HG02588 (cell line): ENCODE data around the gene PLEKHG4B.
"Not testable (repeated sequence)": the region's sequence is repeated elsewhere in the genome, so short reads cannot be mapped to it uniquely, and the experiment has no call there.

Source experiments
- ATAC-seq: cut with Tn5 transposase; IDR thresholded peaks from one replicate; pipeline ENCODE4 v1.9.1; 2021; ENCODE audit warnings: mild to moderate bottlenecking, moderate library complexity; ENCODE audit not compliant: unreplicated experiment

PLEKHG4B gene, protein sequence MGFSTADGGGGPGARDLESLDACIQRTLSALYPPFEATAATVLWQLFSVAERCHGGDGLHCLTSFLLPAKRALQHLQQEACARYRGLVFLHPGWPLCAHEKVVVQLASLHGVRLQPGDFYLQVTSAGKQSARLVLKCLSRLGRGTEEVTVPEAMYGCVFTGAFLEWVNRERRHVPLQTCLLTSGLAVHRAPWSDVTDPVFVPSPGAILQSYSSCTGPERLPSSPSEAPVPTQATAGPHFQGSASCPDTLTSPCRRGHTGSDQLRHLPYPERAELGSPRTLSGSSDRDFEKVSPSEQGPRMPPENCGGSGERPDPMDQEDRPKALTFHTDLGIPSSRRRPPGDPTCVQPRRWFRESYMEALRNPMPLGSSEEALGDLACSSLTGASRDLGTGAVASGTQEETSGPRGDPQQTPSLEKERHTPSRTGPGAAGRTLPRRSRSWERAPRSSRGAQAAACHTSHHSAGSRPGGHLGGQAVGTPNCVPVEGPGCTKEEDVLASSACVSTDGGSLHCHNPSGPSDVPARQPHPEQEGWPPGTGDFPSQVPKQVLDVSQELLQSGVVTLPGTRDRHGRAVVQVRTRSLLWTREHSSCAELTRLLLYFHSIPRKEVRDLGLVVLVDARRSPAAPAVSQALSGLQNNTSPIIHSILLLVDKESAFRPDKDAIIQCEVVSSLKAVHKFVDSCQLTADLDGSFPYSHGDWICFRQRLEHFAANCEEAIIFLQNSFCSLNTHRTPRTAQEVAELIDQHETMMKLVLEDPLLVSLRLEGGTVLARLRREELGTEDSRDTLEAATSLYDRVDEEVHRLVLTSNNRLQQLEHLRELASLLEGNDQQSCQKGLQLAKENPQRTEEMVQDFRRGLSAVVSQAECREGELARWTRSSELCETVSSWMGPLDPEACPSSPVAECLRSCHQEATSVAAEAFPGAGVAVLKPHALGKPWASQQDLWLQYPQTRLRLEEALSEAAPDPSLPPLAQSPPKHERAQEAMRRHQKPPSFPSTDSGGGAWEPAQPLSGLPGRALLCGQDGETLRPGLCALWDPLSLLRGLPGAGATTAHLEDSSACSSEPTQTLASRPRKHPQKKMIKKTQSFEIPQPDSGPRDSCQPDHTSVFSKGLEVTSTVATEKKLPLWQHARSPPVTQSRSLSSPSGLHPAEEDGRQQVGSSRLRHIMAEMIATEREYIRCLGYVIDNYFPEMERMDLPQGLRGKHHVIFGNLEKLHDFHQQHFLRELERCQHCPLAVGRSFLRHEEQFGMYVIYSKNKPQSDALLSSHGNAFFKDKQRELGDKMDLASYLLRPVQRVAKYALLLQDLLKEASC (N-terminal part only)

DNA sequence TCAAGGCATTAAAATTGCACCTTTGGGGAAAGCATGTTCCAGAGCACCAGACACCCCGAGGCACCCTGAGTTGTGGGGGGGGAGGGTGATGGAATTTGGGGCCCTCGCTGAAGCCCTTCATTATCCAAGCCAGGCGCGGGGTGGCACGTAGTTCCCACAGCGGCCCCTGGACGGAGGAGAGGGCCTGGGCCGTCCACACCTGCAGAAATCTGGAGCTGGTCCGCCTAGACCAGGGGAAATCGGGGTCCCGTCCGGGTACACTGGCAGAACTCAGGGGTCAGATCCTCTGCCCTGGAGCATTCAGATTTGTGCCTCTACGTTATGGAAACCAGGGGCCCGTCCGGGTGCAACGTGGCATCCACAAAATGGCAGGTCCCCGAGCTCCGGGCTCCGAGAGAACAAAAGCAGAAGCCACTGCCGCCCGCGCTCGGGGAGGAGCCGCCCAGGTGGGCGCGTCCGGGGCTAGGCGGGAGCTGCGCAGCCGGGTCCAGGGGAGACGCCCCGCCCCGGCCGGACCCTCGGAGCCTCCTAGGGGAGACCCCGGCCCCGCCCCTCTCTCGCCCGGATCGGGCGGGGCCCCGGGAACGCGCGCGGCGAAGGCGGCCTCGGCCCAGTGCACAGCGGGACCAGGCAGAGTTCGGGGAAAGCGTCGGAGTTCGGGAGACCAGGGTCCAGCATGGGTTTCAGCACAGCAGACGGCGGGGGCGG is at the start of gene PLEKHG4B:
Gene PLEKHG4B, plus strand, starts transcription at position 613 of the 708 bp plus-strand sequence. Its CDS starts 64 bp downstream, at position 677.
- no peak for ATAC-seq

DNA sequence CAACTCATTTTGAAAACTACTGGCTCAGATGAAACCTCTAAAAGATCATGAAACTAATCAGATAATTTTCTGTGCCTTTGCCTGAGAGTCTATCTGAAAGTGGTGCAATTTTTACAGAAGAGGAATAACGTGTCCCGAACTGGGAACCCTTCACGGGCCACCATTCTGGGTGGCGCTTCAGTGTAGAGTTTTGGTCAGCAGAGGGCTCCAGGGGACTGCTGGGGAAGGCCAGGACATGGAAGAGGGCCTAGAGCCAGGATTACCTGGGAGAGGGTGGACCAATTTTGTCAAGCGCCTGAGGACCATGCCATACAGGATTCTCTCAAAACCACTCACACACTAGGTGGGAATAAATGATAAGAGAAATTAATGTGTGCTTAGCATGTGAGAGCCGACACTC is 49.7 kb upstream of the PLEKHG4B start:
- ATAC-seq = no peak

DNA sequence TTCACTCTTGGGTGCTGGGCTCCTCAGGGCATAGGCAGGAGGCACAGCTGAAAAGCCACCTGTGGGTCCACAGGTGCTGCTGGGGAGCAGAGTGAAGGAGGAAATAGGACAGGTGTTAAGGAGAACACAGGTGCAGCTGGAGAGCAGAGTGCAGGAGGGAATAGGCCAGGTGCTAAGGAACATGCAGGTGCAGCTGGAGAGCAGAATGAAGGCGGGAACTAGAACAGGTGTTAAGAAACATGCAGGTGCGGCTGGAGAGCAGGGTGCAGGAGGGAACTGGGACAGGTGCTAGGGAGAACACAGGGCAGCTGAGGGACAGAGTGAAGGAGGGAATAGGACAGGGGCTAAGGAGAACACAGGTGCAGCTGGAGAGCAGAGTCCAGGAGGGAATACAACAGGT is 43.8 kb upstream of the PLEKHG4B start:
- ATAC-seq = no peak

DNA sequence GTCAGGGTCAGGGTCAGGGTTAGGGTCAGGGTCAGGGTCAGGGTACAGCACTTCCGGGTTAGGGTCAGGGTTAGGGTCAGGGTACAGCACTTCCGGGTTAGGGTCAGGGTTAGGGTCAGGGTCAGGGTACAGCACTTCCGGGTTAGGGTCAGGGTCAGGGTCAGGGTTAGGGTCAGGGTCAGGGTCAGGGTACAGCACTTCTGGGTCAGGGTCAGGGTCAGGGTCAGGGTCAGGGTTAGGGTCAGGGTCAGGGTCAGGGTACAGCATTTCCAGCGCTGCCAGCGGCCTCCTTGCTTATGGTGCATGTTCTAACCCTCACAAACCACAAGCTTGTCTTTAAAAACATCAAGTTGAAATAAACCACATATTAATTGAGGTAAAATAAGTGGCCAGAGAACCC is 42.4 kb upstream of the PLEKHG4B start:
- not testable (repeated sequence) for ATAC-seq

DNA sequence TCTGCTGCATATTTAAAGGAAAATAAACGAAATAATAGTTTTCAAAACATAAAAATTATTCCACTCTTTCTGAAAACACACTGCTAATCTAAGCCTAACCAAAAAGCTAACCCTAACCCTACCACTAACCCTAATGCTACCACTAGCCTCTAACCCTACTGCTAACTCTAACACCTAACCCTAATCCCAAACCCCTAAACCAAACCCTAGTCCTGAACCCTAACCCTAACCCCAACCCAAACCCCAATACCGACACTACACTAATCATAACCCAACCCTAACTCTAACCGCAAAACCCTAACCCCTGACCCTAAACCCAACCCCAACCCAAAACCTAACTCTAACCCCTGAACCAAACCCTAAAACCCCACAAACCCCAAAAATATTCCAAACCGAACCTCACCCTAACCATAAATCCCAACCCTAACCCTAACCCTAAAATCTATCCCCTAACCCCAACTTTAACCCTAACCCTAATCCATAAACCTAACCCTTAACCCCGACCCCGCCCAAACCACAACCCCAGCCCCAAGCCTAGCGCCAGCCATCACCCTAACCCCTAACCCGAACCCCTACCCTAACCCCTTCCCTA is 41.9 kb upstream of the PLEKHG4B start:
- no peak for ATAC-seq

DNA sequence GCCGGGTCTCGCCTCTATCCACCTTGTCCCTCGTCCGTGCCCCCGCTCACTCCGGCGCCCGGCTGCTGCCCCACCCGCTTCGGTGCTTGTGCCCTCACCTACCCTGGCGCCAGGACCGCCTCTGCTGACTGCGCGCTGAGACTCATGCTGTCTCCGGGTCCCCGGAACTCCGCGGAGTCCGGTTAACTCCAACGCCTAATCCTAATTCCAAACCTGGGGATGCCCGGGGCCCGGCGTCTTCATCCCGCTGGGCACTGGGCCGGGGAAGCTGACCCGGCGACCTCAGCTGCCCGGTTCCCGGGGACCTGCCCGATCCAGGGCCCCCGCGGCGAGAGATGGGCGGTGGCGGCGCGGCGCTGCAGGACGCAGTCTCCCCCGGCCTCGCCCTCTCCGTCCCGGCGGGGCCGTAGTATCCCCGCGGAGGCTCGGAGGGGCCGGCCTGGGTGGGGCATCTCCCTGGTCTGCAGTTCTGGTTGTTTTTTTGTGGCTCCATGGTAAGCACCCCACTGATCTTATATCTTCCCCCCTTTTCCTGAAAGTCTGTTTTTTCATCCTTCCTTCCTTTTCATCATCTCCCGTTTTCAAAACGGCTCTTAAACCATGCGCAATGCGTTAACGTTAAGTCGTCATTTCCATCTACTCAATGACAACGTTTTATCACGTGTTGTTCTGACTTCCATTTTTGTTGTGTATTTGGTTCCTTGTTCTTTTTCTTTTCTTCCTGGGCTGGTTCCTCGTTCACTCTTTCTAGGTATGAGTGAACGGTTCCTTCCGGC is 41.1 kb upstream of the PLEKHG4B start:
- ATAC-seq = no peak

DNA sequence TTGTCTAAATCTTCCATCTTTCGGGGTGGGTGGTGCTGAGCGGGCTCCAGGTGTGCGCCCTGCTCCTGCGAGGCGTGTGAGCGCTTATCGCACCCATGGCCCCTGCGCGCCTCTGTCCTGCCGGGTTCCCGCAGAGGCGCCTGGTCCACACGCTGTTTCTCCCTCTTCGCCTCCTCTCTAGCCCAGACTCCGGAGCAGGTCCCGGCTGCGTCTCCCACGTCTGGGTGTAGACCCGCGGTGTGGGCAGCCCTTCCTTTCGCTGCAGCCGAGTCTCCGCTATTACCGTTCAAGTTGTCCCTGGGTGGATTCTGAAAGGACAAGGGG is 40.5 kb upstream of the PLEKHG4B start:
- ATAC-seq = no peak

DNA sequence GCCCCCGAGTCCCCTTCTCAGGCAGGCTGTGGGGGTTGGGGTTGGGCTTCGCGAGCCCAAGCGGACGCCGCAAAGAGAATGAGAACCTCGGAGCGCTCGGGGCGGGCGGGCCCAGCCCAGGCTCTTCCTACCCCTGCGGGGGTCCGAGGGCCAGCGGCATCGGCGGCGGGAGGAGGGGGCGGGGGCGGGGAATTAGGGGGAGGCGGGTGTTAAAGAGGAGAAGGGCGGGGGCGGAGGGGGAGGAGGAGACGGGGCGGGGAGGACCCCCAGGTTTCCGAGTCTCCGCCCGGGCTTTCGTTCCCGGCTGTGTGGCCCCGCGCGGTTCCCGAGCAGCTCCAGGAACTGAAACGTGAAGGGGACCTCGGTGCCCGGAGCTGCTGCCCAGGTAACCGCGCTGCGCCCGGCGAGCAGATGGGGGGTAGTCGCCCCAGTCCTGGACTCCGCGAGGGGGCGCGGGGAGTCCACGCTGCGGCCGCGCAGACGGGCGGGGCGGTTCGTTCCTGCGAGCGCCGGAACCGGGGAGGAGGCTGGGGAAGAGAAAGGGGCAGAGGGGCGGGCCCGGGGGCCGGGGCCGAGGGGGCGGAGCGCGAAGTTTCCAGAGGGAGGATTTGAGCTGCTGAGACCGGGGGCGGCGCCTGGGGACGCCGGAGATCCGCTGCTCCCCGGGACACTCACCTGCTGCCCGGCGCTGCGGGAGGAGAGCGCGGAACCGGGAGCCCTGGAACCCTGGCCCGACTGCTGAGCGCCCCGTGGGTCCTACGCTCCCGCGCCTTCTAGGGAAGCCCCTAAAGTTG is 38.4 kb upstream of the PLEKHG4B start:
- ATAC-seq = no peak

DNA sequence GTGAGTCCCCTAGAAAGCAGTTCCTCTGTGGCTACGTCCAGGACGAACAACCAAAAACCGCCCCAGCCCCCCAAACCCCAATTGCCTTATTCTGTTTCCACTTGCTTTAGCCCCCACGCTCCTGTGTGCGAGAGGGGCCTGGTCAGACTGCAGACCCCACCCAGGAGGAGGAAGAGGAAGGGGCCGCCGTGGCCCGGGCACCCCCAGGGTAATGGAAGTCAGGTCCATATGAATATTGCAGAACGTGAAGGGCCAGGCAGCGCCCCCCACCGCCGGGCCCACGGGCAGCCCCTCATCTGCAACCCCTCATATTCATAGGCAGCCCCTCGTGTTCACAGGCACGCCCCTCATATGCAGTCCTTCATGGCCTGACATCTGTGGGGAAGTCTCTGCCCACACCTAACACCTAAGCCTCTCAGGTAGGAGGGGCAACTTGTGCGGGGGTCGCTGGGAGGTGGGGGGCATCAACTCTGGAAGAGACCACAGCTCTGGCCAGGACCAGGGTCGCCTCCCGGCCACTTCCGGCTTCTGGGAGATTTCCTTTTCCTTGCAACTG is 37.7 kb upstream of the PLEKHG4B start:
- ATAC-seq = no peak

DNA sequence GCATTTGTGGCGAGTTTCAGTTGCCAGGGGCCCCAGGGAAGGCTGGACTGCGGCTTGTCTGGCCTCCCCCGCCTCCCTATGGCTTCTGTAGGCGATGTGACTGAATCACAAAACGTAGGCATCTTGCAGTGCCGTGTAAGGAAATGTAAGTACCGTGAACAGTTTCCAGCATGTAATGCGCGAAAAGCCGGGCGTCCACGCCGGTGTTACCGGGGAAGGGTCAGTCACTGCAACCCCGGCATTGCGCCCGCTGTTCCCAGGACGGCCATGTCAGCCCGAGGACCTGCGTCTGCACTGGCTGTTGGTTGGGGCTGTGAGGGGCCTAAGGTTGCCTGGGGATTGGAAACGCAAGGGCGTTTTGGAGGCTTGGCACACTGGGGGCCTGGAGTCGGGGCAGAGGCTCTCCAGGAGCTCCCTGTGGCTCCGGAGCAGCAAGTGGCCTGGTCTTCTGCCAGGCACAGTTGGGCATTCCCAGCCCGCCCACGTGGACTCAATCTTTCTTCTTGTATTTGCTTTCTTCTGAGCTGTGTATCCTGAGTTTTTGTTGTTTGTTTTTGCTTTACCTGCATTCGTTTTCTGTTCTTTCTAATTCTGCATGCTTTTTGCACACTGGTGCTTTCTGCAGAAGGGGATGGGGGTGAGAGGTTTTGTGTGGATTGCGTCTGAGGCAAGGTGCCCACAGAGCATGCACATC is 36.9 kb upstream of the PLEKHG4B start:
- no peak for ATAC-seq

DNA sequence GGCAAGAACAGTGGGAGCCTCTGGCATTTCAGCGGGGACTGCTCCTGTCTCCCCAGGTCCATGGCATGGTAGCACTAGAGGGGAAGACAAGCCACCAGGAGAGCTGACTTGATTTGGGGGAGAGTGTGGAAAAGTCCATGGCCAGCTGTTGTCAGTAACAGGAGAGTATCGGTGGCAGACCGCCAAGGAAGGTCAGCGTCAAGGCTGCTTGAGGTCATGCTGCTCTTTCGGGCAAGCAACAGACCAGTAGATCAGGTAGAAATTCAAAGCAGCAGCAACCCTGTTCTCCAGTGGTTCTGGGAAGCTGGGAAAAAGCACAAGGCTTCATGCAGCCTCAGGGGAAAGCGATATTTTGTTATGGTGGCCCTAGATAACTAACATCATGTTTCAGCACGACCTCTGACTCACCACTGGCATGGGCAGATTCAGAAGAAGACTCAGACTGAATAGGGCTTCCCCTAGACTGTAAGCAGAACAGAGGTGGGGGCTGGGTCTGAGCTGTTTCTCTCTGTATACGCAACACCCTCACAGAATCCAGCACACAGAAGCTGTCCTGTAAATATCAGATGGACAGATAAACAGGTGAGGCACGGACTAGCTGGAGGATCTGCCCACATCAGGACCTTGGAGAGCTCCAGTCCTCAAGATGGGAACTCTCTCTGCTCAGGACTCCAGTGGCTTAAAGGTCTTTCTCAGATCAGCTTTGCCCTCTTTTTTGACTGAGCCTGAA is 35.2 kb upstream of the PLEKHG4B start:
- no peak for ATAC-seq

DNA sequence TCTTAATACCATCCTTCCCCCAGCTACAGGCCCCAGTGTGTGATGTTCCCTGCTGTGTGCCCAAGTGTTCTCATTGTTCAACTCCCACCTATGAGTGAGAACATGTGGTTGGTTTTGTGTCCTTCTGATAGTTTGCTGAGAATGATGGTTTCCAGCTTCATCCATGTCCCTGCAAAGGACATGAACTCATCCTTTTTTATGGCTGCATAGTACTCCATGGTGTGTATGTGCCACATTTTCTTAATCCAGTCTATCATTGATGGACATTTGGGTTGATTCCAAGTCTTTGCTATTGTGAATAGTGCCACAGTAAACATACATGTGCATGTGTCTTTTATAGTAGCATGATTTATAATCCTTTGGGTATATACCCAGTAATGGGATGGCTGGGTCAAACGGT is 31.7 kb upstream of the PLEKHG4B start:
- not testable (repeated sequence) for ATAC-seq

DNA sequence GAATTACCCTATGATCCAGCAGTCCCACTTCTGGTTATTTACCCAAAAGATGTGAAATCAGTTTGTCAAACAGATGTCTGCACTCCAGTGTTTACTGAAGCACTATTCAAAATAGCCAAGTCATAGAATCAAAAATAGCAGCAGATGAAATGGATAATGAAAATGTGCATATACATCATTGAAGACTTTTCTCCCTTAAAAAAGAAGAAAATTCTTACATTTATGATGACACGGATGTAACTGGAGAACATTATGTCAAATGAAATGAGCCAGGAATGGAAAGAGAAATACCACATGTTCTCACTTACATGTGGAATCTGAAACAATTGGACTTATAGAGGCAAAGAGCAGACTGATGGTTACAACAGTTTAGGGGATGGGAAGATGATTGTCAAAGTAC is 21.5 kb upstream of the PLEKHG4B start:
- ATAC-seq = no peak

DNA sequence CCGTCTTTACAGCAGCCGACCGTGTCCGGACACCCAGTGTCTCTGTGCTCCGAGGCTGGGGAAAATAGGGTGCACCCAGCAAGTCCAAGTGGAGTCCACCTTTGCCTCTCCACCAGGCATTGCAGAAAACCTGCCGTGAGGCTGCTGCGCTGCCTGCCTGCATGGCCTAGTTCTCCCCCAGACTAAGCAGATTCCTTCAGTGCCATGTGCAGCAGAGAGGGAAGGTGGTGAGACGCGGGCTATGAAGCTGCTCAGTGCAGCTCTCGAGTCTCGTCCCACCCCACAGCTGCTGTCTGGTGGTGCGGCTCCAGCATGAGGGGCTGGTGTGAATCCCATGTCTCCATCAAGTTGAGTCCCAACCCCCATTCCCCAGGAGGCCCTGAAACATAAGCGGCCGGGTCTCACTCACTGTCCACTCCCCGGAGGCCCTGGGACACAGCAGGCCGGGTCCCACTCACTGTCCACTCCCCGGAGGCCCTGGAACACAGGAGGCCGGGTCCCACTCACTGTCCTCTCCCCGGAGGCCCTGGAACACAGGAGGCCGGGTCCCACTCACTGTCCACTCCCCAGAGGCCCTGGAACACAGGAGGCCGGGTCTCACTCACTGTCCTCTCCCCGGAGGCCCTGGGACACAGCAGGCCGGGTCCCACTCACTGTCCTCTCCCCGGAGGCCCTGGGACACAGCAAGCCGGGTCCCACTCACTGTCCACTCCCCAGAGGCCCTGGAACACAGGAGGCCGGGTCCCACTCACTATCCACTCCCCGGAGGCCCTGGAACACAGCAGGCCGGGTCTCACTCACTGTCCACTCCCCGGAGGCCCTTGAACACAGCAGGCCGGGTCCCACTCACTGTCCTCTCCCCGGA is 19.4 kb upstream of the PLEKHG4B start:
- ATAC-seq = not testable (repeated sequence)

DNA sequence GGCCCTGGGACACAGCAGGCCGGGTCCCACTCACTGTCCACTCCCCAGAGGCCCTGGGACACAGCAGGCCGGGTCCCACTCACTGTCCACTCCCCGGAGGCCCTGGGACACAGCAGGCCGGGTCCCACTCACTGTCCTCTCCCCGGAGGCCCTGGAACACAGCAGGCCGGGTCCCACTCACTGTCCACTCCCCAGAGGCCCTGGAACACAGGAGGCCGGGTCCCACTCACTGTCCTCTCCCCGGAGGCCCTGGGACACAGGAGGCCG is 18.9 kb upstream of the PLEKHG4B start:
- ATAC-seq = not testable (repeated sequence)

DNA sequence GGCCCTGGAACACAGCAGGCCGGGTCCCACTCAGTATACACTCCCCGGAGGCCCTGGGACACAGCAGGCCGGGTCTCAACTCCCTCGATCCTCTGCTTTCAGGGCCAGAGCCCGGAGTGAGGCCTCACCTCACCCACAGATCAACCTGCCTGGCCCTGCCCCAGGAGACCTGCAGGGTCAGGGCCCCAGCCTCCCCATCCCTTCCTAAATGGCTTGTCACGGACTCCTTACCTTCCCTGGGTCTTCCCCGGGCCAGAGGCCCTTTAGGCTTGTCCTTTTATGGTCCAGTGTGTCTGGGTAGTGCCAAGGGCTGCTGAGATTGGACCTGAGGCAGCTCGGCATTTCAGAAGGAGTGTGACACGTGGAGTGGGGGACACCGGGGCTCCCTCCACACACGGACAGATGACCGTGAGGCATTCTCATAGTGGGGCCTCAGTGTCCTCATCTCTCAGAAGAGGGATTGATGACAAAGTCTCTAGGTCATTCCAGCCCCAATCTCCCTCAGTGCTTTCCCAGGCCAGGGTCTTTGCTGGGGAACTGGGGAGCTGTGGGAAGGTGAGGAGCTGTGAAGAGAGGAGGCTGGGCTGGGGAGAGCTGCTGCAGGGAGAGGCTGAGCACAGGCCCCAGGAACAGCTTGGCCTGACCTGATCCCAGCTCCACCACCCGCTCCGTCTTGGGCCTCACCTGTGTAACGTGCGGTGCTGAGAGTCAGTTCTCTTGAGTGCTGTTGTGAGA is 18.0 kb upstream of the PLEKHG4B start:
- ATAC-seq = no peak
